HepG2 (cell line): Measurements from ENCODE around the gene KRTAP10-6. TPM values are rescaled to one million over a fixed set of nuclear protein-coding genes. Genes with fewer than 3 reads are reported as not detected.

ENCODE experiments used
- ATAC-seq: fragments of 200-7000 bp; cut with Tn5 transposase; 3 replicates; pipeline ENCODE4 v1.9.1; 2020; ENCODE audit warnings: mild to moderate bottlenecking, moderate library complexity
- BruUV-seq: library from RNA; stranded (reverse); fragments of 400-500 nt; replicated peaks from 2 replicates; lab custom pipeline; 2021; lab: Mats Ljungman, UMichigan
- CTCF ChIA-PET: fragments of 300-600 bp; formaldehyde crosslinking; extraction: SDS; loops from one replicate; lab custom pipeline; 2021; ENCODE audit warnings: low total read pairs, inconsistent platforms, low intra/inter-chr PET ratio; lab: Yijun Ruan, JAX
- POLR2A ChIA-PET: fragments of 350-600 bp; sonication (Branson Sonifier 250); formaldehyde crosslinking; loops from one replicate; lab custom pipeline; 2020; ENCODE audit warnings: antibody characterized with exemption, inconsistent platforms; lab: Yijun Ruan, JAX
- DNase-seq: peaks from one replicate; pipeline ENCODE4 v3.0.0-alpha.2; 2015; ENCODE audit warnings: low spot score
- FAIRE-seq: peaks from 3 replicates; lab custom pipeline; 2011; peaks lifted over from hg19 to GRCh38; lab: Jason Lieb, UNC
- H2AFZ ChIP-seq: one replicate; pipeline ENCODE4 v1.6.1; 2011; ENCODE audit warnings: low read length, inconsistent platforms
- H3K27ac ChIP-seq: fragments of 300-600 bp; 3 replicates; pipeline ENCODE4 v1.8.0; 2011; ENCODE audit warnings: mixed run types, mild to moderate bottlenecking, mixed read lengths, low read length, inconsistent platforms; ENCODE audit not compliant: insufficient read depth; ENCODE audit errors: extremely low read length
- H3K27me3 ChIP-seq, 2 experiments: fragments of 200-600 bp in 1 of 2; 2 replicates in 1 of 2; 3 replicates in 1 of 2; pipeline versions ENCODE4 v1.6.0 to v1.8.0; 2011; ENCODE audit warnings: low read length in 2 of 2, mild to moderate bottlenecking in 2 of 2, moderate library complexity in 2 of 2, inconsistent platforms in 1 of 2; ENCODE audit not compliant: insufficient read depth in 2 of 2, control insufficient read depth in 1 of 2
- H3K36me3 ChIP-seq, 2 experiments: fragments of 200-600 bp in 1 of 2; replicated peaks in 1 of 2; 2 replicates in 1 of 2; 3 replicates in 1 of 2; pipeline versions ENCODE4 v1.5.1 to v1.8.0; 2011; ENCODE audit warnings: low read length in 2 of 2, inconsistent platforms in 1 of 2; ENCODE audit not compliant: insufficient read depth in 2 of 2, control insufficient read depth in 1 of 2
- H3K4me1 ChIP-seq: 2 replicates; pipeline ENCODE4 v1.5.1; 2012; ENCODE audit warnings: low read length, inconsistent platforms; ENCODE audit not compliant: insufficient read depth
- H3K4me2 ChIP-seq: 2 replicates; pipeline ENCODE4 v1.6.0; 2011; ENCODE audit warnings: low read depth, low read length, inconsistent platforms
- H3K4me3 ChIP-seq, 3 experiments: fragments of 200-600 bp in 1 of 3; sonication (generic), shearing (Covaris generic) in 1 of 3; replicated peaks in 1 of 3; 2 replicates each; pipeline ENCODE4 v1.5.1; 2011 to 2016; ENCODE audit warnings: low read length in 3 of 3, inconsistent platforms in 2 of 3, low read depth in 2 of 3, mild to moderate bottlenecking in 2 of 3, control low read depth in 1 of 3, mixed read lengths in 1 of 3; ENCODE audit not compliant: insufficient read depth in 1 of 3
- H3K79me2 ChIP-seq: one replicate; pipeline ENCODE4 v1.6.1; 2011; ENCODE audit warnings: low read length, inconsistent platforms; ENCODE audit not compliant: insufficient read depth
- H3K9ac ChIP-seq: 2 replicates; pipeline ENCODE4 v1.6.0; 2011; ENCODE audit warnings: mild to moderate bottlenecking, low read depth, low read length, inconsistent platforms; ENCODE audit not compliant: insufficient read depth
- H3K9me3 ChIP-seq: 2 replicates; pipeline ENCODE4 v1.5.1; 2012; ENCODE audit warnings: mild to moderate bottlenecking, low read length
- H4K20me1 ChIP-seq: 2 replicates; pipeline ENCODE4 v1.6.0; 2011; ENCODE audit warnings: inconsistent platforms, mild to moderate bottlenecking, low read length, moderate library complexity; ENCODE audit not compliant: insufficient read depth
- CAMTA2 ChIP-seq: sonication (generic); formaldehyde crosslinking; IDR thresholded peaks from 2 replicates; pipeline ENCODE4 v1.4.0; 2020; ENCODE audit warnings: mild to moderate bottlenecking, missing genetic modification reagents, borderline replicate concordance
- FIP1L1 ChIP-seq: fragments of 200-400 bp; formaldehyde crosslinking; IDR thresholded peaks from 2 replicates; pipeline ENCODE4 v1.6.1; 2018; ENCODE audit warnings: low read depth, mild to moderate bottlenecking, low read length, moderate library complexity, borderline replicate concordance; ENCODE audit not compliant: insufficient read depth
- FOXO4 ChIP-seq: sonication (generic); formaldehyde crosslinking; conservative IDR thresholded peaks from 2 replicates; pipeline ENCODE4 v1.8.1; 2023; ENCODE audit warnings: missing genetic modification reagents
- KDM3A ChIP-seq: IDR thresholded peaks from 2 replicates; pipeline ENCODE4 v1.6.1; 2018; ENCODE audit warnings: low read depth, missing compliant biosample characterization
- MIER2 ChIP-seq: IDR thresholded peaks from 2 replicates; pipeline ENCODE4 v1.6.1; 2016; ENCODE audit warnings: missing biosample characterization, missing genetic modification reagents
- NFKB2 ChIP-seq: sonication (generic); formaldehyde crosslinking; IDR thresholded peaks from 2 replicates; pipeline ENCODE4 v1.4.0; 2020; ENCODE audit warnings: missing genetic modification reagents, borderline replicate concordance
- SALL1 ChIP-seq: sonication (generic); formaldehyde crosslinking; IDR thresholded peaks from 2 replicates; pipeline ENCODE4 v1.8.0; 2022; ENCODE audit warnings: mild to moderate bottlenecking, missing genetic modification reagents
- SIN3B ChIP-seq: fragments of 150-350 bp; IDR thresholded peaks from 2 replicates; pipeline ENCODE4 v1.6.1; 2014; ENCODE audit warnings: low read length
- TRIM24 ChIP-seq: sonication (generic); formaldehyde crosslinking; IDR thresholded peaks from 2 replicates; pipeline ENCODE4 v1.8.0; 2022; ENCODE audit warnings: mild to moderate bottlenecking, missing genetic modification reagents
- ZNF18 ChIP-seq: sonication (generic); formaldehyde crosslinking; IDR thresholded peaks from 2 replicates; pipeline ENCODE4 v1.8.0; 2022; ENCODE audit warnings: mild to moderate bottlenecking, missing genetic modification reagents; ENCODE audit not compliant: insufficient replicate concordance
- ZNF230 ChIP-seq: sonication (generic); formaldehyde crosslinking; IDR thresholded peaks from 2 replicates; pipeline ENCODE4 v1.4.0; 2020; ENCODE audit warnings: mild to moderate bottlenecking, missing genetic modification reagents
- ZNF3 ChIP-seq: IDR thresholded peaks from 2 replicates; pipeline ENCODE4 v1.7.0; 2017; ENCODE audit warnings: inconsistent platforms
- ZNF512B ChIP-seq: sonication (generic); formaldehyde crosslinking; IDR thresholded peaks from 2 replicates; pipeline ENCODE4 v1.5.1; 2020; ENCODE audit warnings: missing genetic modification reagents, mild to moderate bottlenecking, borderline replicate concordance
- WGBS: methylation state at CpG from one replicate; pipeline ENCODE4 v1.1.6; 2017; ENCODE audit warnings: low lambda C conversion rate; 5-methylcytosine and 5-hydroxymethylcytosine counted together
- in situ Hi-C: cut with HindIII; loops from 2 replicates; pipeline ENCODE4 v1.10.0; 2017; ENCODE audit warnings: low pct_unique_long_range_greater_than_20kb; ENCODE audit not compliant: extremely low pct_ligation_motif_present
- intact Hi-C: fragments of 100-400 bp; cut with micrococcal nuclease; formaldehyde crosslinking; loops from one replicate; pipeline ENCODE4 v1.10.0; 2022; ENCODE audit not compliant: unreplicated experiment
- polyA plus RNA-seq, 8 experiments: library from polyadenylated mRNA; depleted of rRNA in 3 of 8; stranded (reverse) in 7 of 8; unstranded in 1 of 8; fragments of >200 nt; fragmentation: Illumina TruSeq in 4 of 8; extraction: Trizol in 4 of 8; gene quantifications; 2 replicates each; pipeline versions ENCODE4 v1.2.1 to v1.2.3, GENCODE V29; 2011 to 2016; ENCODE audit warnings: low read depth in 4 of 8, missing spikeins in 1 of 8, mixed read lengths in 1 of 8; ENCODE audit not compliant: insufficient read depth in 1 of 8
- total RNA-seq, 5 experiments: library from RNA; depleted of rRNA; stranded (reverse); fragments of >200 nt; fragmentation: Illumina TruSeq; extraction: Trizol; gene quantifications; 2 replicates each; pipeline ENCODE4 v1.2.3, GENCODE V29; 2016; ENCODE audit warnings: low read depth in 1 of 5

Gene KRTAP10-6
- total and polyA plus RNA-seq, 2 of the 13 experiments (the other 11 are each of a cell fraction or from before 2014, with no cell fraction given), result not detected

- H3K36me3 ChIP-seq, result no peaks in the 10 kb centered on the region
- H3K79me2 ChIP-seq, result no peaks in the 10 kb centered on the region
- TF ChIP-seq FIP1L1 (no peak), ZNF18 (no peak), KDM3A (CRISPR knock-in tag) (no peak), MIER2 (no peak), FOXO4 (CRISPR knock-in tag) (no peak), ZNF512B (CRISPR knock-in tag) (no peak), TRIM24 (CRISPR knock-in tag) (no peak), ZNF230 (no peak), SIN3B (no peak), SALL1 (CRISPR knock-in tag) (no peak), ZNF3 (no peak), CAMTA2 (CRISPR knock-in tag) (no peak), NFKB2 (CRISPR knock-in tag) (no peak)
- H4K20me1 ChIP-seq, result no peaks in the 10 kb centered on the region
- ChIA-PET POLR2A (no interaction called here), CTCF (no interaction called here)
- H3K9me3 ChIP-seq, result peaks cover 22% of the 10 kb centered on the region; the same call in 1 of the 2 replicates
- H3K4me1 ChIP-seq, result no peaks in the 10 kb centered on the region
- H3K27me3 ChIP-seq, result peaks cover 1 to 28% of the 10 kb centered on the region in 2 experiments; a peak in 3 of 5 replicates
- no peak overlapping the region for H3K4me3 ChIP-seq
- no peak overlapping the region for H2AFZ ChIP-seq
- ATAC-seq (no peak), DNase-seq (no peak), FAIRE-seq (no peak)
- intact Hi-C loops (no loop called here), in situ Hi-C loops (no loop called here)
- H3K4me2 ChIP-seq, result no peak overlapping the region
- BruUV-seq, result no TSS peak
- no peak overlapping the region for H3K9ac ChIP-seq
- no peak overlapping the region for H3K27ac ChIP-seq
- 80% methylated on average over 27 of the region's 28 CpGs for WGBS
These were observed 22.7 kb upstream of the KRTAP10-6 start for GRCh38 chr21:44614961-44615391.
